Stimulated activated CD4-positive, alpha-beta T cell treated with anti-CD3 and anti-CD28 coated beads, Interleukin-12 subunit alpha, Interleukin-12 subunit beta, amount 100 ng/mL, for 4 hours (primary cell): ENCODE results near the gene CPN1.
"Not testable (repeated sequence)": the region's sequence is repeated elsewhere in the genome, so short reads cannot be mapped to it uniquely, and the experiment has no call there.

ENCODE experiments used
- DNase-seq: peaks from one replicate; pipeline ENCODE4 v3.0.0-alpha.2; 2020

Gene CPN1

GRCh38 chr10:100081075-100082001 lies at the start of gene CPN1:
Gene CPN1, minus strand, starts transcription at chr10:100081869. Its CDS starts 244 bp downstream, at chr10:100081625.
- no peak for DNase-seq

GRCh38 chr10:100130831-100131230 lies 49.2 kb upstream of the CPN1 start:
- DNase-seq = no peak

GRCh38 chr10:100129424-100129823 lies 47.8 kb upstream of the CPN1 start:
- DNase-seq = no peak

- DNase-seq = no peak
These were observed 47.3 kb upstream of the CPN1 start for GRCh38 chr10:100128951-100129350.

- not testable (repeated sequence) for DNase-seq
These were observed 43.7 kb upstream of the CPN1 start for GRCh38 chr10:100125335-100125734.

GRCh38 chr10:100124097-100124496 lies 42.4 kb upstream of the CPN1 start:
- DNase-seq = no peak

GRCh38 chr10:100122780-100123179 lies 41.1 kb upstream of the CPN1 start:
- DNase-seq = no peak

GRCh38 chr10:100120550-100120949 lies 38.9 kb upstream of the CPN1 start:
- no peak for DNase-seq

- no peak for DNase-seq
These were observed 38.1 kb upstream of the CPN1 start for GRCh38 chr10:100119726-100120125.

- no peak for DNase-seq
These were observed 33.5 kb upstream of the CPN1 start for GRCh38 chr10:100114976-100115770.

GRCh38 chr10:100114460-100114859 lies 32.8 kb upstream of the CPN1 start:
- no peak for DNase-seq

- DNase-seq = no peak
These were observed 28.0 kb upstream of the CPN1 start for GRCh38 chr10:100109670-100110069.

GRCh38 chr10:100106865-100107264 lies 25.2 kb upstream of the CPN1 start:
- DNase-seq = no peak

- no peak for DNase-seq
These were observed 22.6 kb upstream of the CPN1 start for GRCh38 chr10:100104300-100104699.

- no peak for DNase-seq
These were observed 21.9 kb upstream of the CPN1 start for GRCh38 chr10:100103581-100103980.

- no peak for DNase-seq
These were observed 19.8 kb upstream of the CPN1 start for GRCh38 chr10:100101192-100102076.

GRCh38 chr10:100100651-100101184 lies 19.0 kb upstream of the CPN1 start:
- DNase-seq = no peak

- no peak for DNase-seq
These were observed 7.6 kb upstream of the CPN1 start for GRCh38 chr10:100089241-100089640.

- DNase-seq = not testable (repeated sequence)
These were observed 5.0 kb upstream of the CPN1 start for GRCh38 chr10:100086708-100087107.

- no peak for DNase-seq
These were observed 3.9 kb upstream of the CPN1 start for GRCh38 chr10:100085596-100085995.

GRCh38 chr10:100083623-100084022 lies 2.0 kb upstream of the CPN1 start:
- DNase-seq = no peak

GRCh38 chr10:100082276-100082675 lies 607 bp upstream of the CPN1 start:
- DNase-seq = not testable (repeated sequence)

- no peak for DNase-seq
These were observed 4.9 kb downstream of the CPN1 start for GRCh38 chr10:100076750-100077149.
